AG09309 (cell line): ENCODE measurements around the gene VOPP1.
"Not testable (repeated sequence)": the region's sequence is repeated elsewhere in the genome, so short reads cannot be mapped to it uniquely, and the experiment has no call there.

Experiments
- DNase-seq: peaks from one replicate; pipeline ENCODE4 v3.0.0-alpha.2; 2010; ENCODE audit warnings: low read depth
- H3K4me3 ChIP-seq: 2 replicates; pipeline ENCODE4 v1.5.1; 2011; ENCODE audit warnings: mild to moderate bottlenecking, low read depth, low read length, moderate library complexity; ENCODE audit not compliant: control insufficient read depth
- TF ChIP-seq, protein P1 (sequence below): IDR thresholded peaks from 2 replicates; pipeline ENCODE4 v1.5.1; 2011; ENCODE audit warnings: mild to moderate bottlenecking, low read depth, low read length, inconsistent platforms; ENCODE audit not compliant: insufficient read depth, control insufficient read depth; ENCODE audit errors: missing control alignments

VOPP1 gene

GRCh38 chr7:55472928-55473725 is 99.2 kb downstream of the VOPP1 start:
- H3K4me3 ChIP-seq, result no peak overlapping the region
- TF ChIP-seq, protein P1, sequence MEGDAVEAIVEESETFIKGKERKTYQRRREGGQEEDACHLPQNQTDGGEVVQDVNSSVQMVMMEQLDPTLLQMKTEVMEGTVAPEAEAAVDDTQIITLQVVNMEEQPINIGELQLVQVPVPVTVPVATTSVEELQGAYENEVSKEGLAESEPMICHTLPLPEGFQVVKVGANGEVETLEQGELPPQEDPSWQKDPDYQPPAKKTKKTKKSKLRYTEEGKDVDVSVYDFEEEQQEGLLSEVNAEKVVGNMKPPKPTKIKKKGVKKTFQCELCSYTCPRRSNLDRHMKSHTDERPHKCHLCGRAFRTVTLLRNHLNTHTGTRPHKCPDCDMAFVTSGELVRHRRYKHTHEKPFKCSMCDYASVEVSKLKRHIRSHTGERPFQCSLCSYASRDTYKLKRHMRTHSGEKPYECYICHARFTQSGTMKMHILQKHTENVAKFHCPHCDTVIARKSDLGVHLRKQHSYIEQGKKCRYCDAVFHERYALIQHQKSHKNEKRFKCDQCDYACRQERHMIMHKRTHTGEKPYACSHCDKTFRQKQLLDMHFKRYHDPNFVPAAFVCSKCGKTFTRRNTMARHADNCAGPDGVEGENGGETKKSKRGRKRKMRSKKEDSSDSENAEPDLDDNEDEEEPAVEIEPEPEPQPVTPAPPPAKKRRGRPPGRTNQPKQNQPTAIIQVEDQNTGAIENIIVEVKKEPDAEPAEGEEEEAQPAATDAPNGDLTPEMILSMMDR, result no peak
- DNase-seq, result no peak

DNA sequence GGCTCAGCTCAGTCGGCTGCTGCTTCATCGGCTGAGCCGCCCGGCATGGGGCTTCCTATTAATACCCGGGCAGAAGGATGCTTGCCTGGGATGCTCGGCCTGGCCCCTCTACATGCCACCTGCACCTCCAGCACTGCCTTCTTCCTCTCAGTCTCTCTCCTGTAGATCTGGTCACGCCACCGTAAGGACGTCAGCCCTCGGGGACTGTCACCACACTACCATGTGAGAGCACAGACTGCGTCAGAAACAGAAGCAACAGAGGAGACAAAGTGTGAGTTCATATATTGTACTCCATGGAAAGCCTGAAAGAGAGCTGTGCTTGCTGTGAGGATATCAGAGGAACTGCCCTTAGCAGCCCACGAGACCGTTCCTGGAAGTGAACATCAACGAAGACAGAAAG is 99.9 kb downstream of the VOPP1 start:
- not testable (repeated sequence) for H3K4me3 ChIP-seq, DNase-seq

GRCh38 chr7:55471594-55471993 is 100.7 kb downstream of the VOPP1 start:
- not testable (repeated sequence) for DNase-seq, H3K4me3 ChIP-seq

DNA sequence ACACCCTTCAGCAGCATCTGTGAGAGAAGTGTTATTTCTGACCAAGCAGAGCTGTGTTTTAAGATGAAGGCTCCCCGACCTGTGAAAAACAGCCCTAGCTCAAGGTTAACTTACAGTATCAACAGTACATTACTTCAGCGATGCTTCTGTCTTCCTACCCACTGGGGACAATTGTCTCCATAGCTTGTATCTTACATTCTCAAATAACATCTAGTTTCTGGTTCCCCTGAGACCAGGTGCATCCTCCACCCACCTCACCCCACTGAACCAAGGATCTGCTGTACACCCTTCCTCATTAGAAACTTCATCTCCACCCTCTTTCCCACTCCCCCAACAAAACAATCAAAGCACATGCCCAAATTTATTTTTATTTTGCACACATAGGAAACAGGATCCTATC is 102.0 kb downstream of the VOPP1 start:
- no peak for DNase-seq
- H3K4me3 ChIP-seq, result no peak overlapping the region
- TF ChIP-seq, protein P1, result no peak

DNA sequence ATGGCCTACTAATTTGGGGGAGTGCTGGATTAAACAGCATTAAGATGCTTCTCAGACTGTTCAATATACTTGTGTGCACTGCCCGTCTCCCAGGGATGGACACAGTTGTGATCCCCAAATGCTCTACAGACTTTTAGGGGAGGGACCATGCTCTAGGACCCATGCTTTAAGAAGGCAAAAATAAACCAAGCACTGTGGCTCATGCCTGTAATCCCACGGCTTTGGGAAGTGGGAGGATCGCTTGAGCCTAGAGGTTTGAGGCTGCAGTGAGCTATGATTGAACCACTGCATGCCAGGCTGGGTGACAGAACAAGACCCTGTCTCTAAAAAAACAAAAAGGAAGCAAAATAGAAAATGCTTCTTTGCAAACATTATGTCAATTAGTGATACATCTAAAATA is 102.6 kb downstream of the VOPP1 start:
- no peak for DNase-seq
- TF ChIP-seq, protein P1, result no peak
- H3K4me3 ChIP-seq, result no peak overlapping the region

DNA sequence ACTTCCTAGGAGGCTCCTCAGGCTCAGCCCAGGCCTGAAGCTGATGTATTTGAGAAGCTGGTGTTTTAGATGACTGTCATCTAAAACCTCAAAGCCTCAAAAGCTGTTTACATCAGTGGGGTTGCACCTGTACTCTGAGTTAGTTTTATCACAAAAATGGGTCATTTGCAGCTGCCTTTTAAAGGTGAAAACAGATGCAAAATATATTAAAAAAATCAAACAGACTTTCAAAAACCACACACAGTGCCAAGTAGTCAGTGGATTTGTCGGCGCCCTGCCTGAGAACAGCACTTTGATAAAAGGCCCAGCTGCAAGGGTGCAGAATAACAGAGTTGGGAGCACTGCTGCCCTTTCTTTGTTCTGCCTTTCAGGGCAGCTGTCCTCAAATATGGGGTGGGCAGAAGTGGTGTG is 103.0 kb downstream of the VOPP1 start:
- DNase-seq, result no peak
- H3K4me3 ChIP-seq, result no peak overlapping the region
- TF ChIP-seq, protein P1, result no peak

DNA sequence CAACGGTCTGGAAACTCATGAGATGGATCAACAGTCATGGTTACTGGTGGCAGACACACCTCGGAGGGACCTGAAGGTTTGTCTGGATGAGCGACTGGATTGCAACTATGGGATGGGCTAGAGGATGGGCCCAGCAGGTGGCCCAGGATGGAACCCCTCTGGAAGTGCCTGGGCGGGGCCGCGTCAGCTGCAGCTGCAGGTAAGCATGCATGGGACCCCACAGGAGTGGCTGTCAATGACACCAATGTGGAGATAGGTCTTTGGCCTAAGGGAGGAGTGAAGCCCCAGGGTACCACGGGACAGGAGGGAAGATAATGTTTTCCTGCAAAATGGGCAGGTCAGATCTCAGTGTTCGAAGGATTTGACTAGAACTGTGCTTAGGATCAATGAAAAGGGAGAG is 103.8 kb downstream of the VOPP1 start:
- DNase-seq, result no peak
- TF ChIP-seq, protein P1, result no peak
- H3K4me3 ChIP-seq, result no peak overlapping the region

- no peak overlapping the region for H3K4me3 ChIP-seq
- DNase-seq, result no peak
- TF ChIP-seq, protein P1, result no peak
These were observed 105.2 kb downstream of the VOPP1 start for GRCh38 chr7:55467047-55467593.
